Vagina (tissue), 2 donors: ENCODE results near the gene P2RX6.

Experiments used
- POLR2A ChIP-seq, 2 donors: fragments of 450-650 bp; IDR thresholded peaks; one replicate each; pipeline ENCODE4 v1.6.1; 2017; ENCODE audit warnings: antibody characterized with exemption in 2 of 2, mild to moderate bottlenecking in 2 of 2, moderate library complexity in 2 of 2
- TF ChIP-seq, protein P1 (sequence below), 3 experiments: fragments of 450-650 bp in 2 of 3; fragments of 200-600 bp in 1 of 3; sonication (generic) in 1 of 3; IDR thresholded peaks; one replicate each; pipeline ENCODE4 v1.5.1; 2017 to 2019; ENCODE audit warnings: antibody characterized with exemption in 3 of 3, mild to moderate bottlenecking in 2 of 3, moderate library complexity in 2 of 3

DNA sequence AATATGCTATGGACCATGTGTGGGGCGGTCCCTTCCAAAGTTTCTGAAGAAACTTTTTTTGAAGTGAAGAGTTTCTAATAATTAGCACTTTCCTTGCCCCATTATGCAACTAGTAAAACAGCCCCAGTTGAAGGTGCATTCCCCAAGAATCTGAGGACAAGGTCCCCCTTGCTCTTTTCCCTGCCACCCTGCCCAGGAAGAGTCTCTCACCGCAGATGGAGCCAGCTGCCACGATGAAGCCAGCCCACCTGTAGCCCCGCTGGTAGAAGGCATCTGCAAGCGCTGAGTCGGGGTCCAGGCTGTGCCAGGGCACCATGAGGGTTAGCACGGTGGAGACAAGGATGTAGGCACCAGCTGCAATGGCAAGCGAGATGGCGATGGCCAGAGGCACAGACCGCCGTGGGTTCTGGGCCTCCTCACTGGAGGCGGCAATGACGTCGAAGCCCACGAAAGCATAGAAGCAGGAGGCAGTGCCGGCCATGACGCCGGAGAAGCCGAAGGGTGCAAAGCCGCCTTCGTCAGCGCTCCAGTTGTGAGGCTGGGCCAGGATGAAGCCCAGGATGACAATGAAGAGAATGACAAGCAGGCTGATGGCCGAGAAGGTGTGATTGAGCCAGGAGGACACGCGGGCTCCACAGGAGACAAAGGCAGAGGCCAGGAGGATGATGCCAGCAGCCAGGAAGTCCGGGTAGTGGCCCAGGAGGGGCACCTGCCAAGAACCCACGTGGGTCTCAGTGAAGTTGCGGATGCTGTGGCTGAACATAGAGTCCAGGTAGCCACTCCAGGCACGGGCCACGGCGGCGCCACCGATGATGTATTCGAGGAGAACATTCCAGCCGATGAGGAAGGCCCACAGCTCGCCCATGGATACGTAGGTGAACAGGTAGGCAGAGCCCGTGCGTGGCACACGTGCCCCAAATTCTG, 15.9 kb downstream of the P2RX6 start:
- TF ChIP-seq, protein P1, sequence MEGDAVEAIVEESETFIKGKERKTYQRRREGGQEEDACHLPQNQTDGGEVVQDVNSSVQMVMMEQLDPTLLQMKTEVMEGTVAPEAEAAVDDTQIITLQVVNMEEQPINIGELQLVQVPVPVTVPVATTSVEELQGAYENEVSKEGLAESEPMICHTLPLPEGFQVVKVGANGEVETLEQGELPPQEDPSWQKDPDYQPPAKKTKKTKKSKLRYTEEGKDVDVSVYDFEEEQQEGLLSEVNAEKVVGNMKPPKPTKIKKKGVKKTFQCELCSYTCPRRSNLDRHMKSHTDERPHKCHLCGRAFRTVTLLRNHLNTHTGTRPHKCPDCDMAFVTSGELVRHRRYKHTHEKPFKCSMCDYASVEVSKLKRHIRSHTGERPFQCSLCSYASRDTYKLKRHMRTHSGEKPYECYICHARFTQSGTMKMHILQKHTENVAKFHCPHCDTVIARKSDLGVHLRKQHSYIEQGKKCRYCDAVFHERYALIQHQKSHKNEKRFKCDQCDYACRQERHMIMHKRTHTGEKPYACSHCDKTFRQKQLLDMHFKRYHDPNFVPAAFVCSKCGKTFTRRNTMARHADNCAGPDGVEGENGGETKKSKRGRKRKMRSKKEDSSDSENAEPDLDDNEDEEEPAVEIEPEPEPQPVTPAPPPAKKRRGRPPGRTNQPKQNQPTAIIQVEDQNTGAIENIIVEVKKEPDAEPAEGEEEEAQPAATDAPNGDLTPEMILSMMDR (IDR thresholded peaks at IDR 0.05) = no peak
- TF ChIP-seq POLR2A (IDR thresholded peaks at IDR 0.05) = no peak
